ENCODE data around the gene KIF2C.

KIF2C gene

GRCh38 chr1:44798481-44799365, 59.1 kb downstream of the KIF2C start:
- DNase-seq (ENCODE audit: low spot score) = peak; percentile 31
- Histone ChIP-seq H3K36me3 (ENCODE audit: low read depth) (peaks cover 26% of the 10 kb centered on the region), H3K4me3 (ENCODE audit: severe bottlenecking) (no peak overlapping the region), H3K27me3 (ENCODE audit: insufficient read depth, poor library complexity, severe bottlenecking) (no peaks in the 10 kb centered on the region), H3K27ac (ENCODE audit: poor library complexity, severe bottlenecking) (peak overlapping the region; percentile 96), H3K4me1 (ENCODE audit: insufficient read depth, poor library complexity, severe bottlenecking) (peaks cover under 1% of the 10 kb centered on the region), H3K9me3 (ENCODE audit: severe bottlenecking) (no peaks in the 10 kb centered on the region)
- no peak for TF ChIP-seq CTCF (IDR thresholded peaks at IDR 0.05; ENCODE audit: poor library complexity, severe bottlenecking)
- ATAC-seq (ENCODE audit: low read depth) = no peak

- TF ChIP-seq CTCF (IDR thresholded peaks at IDR 0.05; ENCODE audit: poor library complexity, severe bottlenecking) = peak; percentile 98
- H3K27me3 ChIP-seq (ENCODE audit: insufficient read depth, poor library complexity, severe bottlenecking) = no peaks in the 10 kb centered on the region
- H3K4me1 ChIP-seq (ENCODE audit: insufficient read depth, poor library complexity, severe bottlenecking) = no peaks in the 10 kb centered on the region
- H3K36me3 ChIP-seq (ENCODE audit: low read depth) = peaks cover 36% of the 10 kb centered on the region
- no peaks in the 10 kb centered on the region for H3K9me3 ChIP-seq (ENCODE audit: severe bottlenecking)
- ATAC-seq (ENCODE audit: low read depth) (peak; percentile 80), DNase-seq (ENCODE audit: low spot score) (peak; percentile 98)
- H3K4me3 ChIP-seq (ENCODE audit: severe bottlenecking) = peak within 1 kb of the TSS; percentile 85
- peak within 1 kb of the TSS; percentile 96 for H3K27ac ChIP-seq (ENCODE audit: poor library complexity, severe bottlenecking)
Observed at GRCh38 chr1:44799770-44800584, 60.3 kb downstream of the KIF2C start, which contains the start of gene PLK3. TSS of gene PLK3 (plus strand) at chr1:44800377. CDS start at chr1:44800464, 87 bp downstream.

GRCh38 chr1:44801491-44802305, 62.1 kb downstream of the KIF2C start:
- Histone ChIP-seq H3K4me1 (ENCODE audit: insufficient read depth, poor library complexity, severe bottlenecking) (peaks cover 3% of the 10 kb centered on the region), H3K27me3 (ENCODE audit: insufficient read depth, poor library complexity, severe bottlenecking) (no peaks in the 10 kb centered on the region), H3K36me3 (ENCODE audit: low read depth) (peaks cover 48% of the 10 kb centered on the region), H3K9me3 (ENCODE audit: severe bottlenecking) (no peaks in the 10 kb centered on the region), H3K27ac (ENCODE audit: poor library complexity, severe bottlenecking) (peak overlapping the region; percentile 96), H3K4me3 (ENCODE audit: severe bottlenecking) (peak overlapping the region; percentile 85)
- TF ChIP-seq CTCF (IDR thresholded peaks at IDR 0.05; ENCODE audit: poor library complexity, severe bottlenecking) = no peak
- ATAC-seq (ENCODE audit: low read depth) (no peak), DNase-seq (ENCODE audit: low spot score) (no peak)

- peak overlapping the region; percentile 96 for H3K27ac ChIP-seq (ENCODE audit: poor library complexity, severe bottlenecking)
- no peak for ATAC-seq (ENCODE audit: low read depth)
Observed at GRCh38 chr1:44802306-44803061, 62.8 kb downstream of the KIF2C start.

More at GRCh38 chr1:44802306-44803061, 62.8 kb downstream of the KIF2C start:
- no peaks in the 10 kb centered on the region for H3K27me3 ChIP-seq (ENCODE audit: insufficient read depth, poor library complexity, severe bottlenecking)
- H3K4me1 ChIP-seq (ENCODE audit: insufficient read depth, poor library complexity, severe bottlenecking) = peaks cover 11% of the 10 kb centered on the region
- TF ChIP-seq CTCF (IDR thresholded peaks at IDR 0.05; ENCODE audit: poor library complexity, severe bottlenecking) = no peak
- H3K36me3 ChIP-seq (ENCODE audit: low read depth) = peaks cover 52% of the 10 kb centered on the region
- DNase-seq (ENCODE audit: low spot score) = no peak
- H3K4me3 ChIP-seq (ENCODE audit: severe bottlenecking) = peak overlapping the region; percentile 85
- no peaks in the 10 kb centered on the region for H3K9me3 ChIP-seq (ENCODE audit: severe bottlenecking)

Measured in RWPE2 (cell line).